ENCODE measurements around the gene MAN2C1.

- TF ChIP-seq POLR2AphosphoS5 (IDR thresholded peaks at IDR 0.05; ENCODE audit: low read depth, low read length) (peak; percentile 56; the same call in 1 of the 2 replicates), TAF1 (IDR thresholded peaks at IDR 0.05; ENCODE audit: borderline replicate concordance, insufficient read depth, low read length) (no peak), REST (IDR thresholded peaks at IDR 0.05; ENCODE audit: insufficient read depth in 1 of 2, low read depth in 2 of 2, low read length in 2 of 2) (no peak), SIN3A (IDR thresholded peaks at IDR 0.05; ENCODE audit: borderline replicate concordance, insufficient read depth, low read length) (no peak)
Measured at GRCh38 chr15:75349851-75350588, 18.4 kb downstream of the MAN2C1 start.

All from PFSK-1 (cell line).